GM21576 (cell line): ENCODE measurements around the gene PPP2R5D.
A peak's percentile ranks its signal among the peaks of the same experiment; 100 is the strongest.

ENCODE experiments used
- ATAC-seq: cut with Tn5 transposase; IDR thresholded peaks from one replicate; pipeline ENCODE4 v1.9.1; 2021; ENCODE audit warnings: mild to moderate bottlenecking, moderate library complexity; ENCODE audit not compliant: unreplicated experiment

Gene PPP2R5D

GRCh38 chr6:42963179-42963854, 21.1 kb upstream of the PPP2R5D start:
- ATAC-seq, result no peak

DNA sequence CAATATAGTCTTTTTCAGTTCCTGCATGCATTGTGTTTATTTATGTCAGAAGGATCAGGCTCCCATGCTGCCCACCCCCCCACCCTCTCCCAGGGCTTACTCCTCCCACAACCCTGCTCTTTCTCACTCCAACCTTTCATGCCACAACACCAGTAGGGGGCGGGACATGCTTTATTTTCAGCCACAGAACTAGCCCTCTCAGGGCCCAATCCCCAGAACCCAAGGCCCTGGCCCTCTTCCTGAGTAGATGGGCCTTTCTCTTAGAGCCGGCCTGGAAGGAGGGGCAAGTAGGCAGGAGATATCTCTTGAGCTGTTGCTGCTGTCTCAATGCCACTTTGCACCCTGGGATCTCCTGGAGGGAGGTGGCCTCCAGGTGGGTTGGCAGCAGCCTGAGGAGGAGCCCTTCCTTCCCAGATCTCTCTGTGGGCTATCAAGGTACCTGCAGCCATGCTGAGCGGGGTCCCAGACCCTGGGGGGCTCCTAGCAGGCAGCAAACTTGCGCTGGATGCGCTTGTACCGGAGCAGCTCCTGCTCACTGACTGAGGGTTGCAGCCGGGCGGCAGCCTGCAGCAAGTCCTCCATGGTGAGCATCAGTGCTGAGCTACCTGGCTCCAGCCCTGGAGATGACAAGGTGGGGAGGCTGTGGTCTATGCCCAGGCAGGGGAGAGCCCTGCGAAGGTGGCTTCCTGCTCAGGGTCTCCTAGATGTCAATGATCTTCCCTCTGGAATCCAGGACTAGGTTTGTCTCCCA, 20.3 kb upstream of the PPP2R5D start:
- ATAC-seq, result no peak

GRCh38 chr6:42966571-42966970, 17.8 kb upstream of the PPP2R5D start:
- ATAC-seq, result no peak

DNA sequence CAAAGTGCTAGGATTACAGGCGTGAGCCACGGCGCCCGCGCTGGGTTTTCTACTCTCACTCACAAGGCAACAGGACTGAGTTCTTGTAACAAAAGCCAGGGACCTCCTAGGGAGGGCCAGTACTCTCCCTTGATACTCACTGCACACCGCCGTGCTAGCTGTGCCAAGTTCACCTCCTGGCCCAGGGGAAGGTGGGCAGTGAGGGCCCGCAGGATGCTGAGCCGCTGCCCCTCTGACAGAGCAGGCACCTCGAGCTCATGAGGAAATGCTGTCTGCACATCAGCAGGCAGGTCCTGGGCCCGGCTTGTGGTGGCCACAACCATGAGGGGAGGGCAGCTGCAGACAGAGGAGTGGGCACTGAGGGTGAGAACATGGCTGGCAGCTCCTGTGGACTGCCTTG, 17.1 kb upstream of the PPP2R5D start:
- no peak for ATAC-seq

DNA sequence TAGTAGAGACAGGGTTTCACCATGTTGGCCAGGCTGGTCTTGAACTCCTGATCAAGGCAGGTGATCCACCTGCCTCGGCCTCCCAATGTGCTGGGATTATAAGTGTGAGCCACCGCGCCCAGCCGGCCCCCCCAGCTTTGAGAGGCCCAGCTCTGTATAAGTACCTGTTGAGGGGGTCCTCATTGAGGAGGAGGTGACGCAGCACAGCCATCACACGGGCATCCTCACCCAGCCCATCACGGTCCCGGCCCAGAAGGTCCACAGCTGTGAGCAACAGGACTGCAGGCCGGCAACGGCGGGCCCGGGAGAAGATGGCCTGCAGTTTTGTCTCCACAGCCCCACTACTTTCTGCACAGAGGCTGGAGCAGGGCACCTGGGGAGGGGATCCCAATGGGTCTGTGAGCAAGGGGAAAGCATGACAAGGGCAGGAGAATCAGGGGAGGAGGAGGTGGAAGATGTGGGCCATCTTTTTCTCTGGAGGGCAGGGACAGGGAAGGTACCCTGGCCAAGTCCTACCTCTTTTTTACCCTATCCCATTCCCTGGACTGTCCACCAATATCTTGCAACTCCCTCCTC, 16.2 kb upstream of the PPP2R5D start:
- ATAC-seq, result no peak

- ATAC-seq, result no peak
These were observed 15.6 kb upstream of the PPP2R5D start for GRCh38 chr6:42968783-42969182.

DNA sequence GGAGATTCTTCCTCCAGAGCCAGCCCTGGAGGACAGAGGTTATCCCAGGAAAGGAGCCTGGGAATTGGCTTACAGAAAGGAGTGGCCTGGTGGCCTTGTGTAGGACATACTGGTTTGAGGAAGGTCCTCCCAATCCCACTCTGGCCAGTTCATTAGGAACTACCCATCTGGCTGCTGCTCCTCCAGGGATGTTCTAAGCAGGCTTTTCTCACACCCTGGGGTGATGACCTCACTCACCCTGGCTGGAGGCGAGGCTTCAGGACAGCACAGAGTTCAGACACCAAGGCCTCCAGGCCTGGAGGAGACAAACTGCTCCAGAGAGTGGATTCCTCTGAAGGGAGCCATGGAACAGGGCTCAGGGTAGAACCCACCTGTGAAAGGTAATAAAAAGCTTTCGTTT, 14.9 kb upstream of the PPP2R5D start:
- no peak for ATAC-seq

DNA sequence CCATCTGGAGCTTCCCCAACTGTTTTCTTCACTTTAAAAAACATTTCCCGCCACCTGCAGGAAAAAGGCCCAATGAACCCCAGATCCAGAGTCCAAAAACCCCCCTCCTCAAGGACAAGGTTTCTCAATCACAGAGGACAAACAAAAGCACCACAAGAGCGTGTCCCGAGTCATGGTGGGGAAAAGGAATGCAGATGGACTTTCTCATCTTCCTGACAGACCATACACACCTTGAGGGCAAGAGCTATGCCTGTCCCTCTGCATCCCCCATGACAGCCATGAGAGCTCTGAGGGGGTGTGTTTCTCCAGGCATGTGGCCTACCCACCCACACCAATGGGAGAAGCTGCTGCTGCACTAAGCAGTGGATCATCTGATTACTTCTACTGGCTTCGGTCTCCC, 14.4 kb upstream of the PPP2R5D start:
- no peak for ATAC-seq

GRCh38 chr6:42970871-42971612, 13.3 kb upstream of the PPP2R5D start:
- no peak for ATAC-seq

DNA sequence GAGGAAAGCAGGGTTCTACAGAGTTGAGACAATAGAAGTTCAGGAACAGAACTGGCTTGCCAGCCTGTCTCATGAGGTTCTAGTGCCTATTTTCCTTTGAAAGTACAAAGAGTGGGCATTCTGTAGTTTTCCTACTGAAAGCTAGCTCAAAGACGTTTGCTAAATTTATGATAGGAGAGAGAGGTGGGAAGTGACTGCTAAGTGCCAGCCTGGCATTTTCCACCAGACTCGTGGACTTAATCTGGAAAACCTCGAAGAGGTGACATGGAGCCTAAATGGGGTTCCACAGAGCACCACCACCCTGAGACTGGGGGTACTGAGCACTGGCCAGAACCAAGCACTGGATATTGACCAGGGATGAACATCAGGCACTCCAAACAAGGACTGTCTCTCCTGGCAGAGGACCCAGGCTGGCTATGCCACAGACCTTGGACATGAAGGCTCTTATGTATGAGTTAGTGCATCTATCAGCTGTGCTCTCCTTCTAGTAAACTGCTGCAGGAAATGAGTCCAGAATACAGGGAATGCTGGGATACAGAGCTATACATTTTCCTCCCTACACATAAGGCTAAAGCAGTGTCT, 12.5 kb upstream of the PPP2R5D start:
- ATAC-seq, result no peak

DNA sequence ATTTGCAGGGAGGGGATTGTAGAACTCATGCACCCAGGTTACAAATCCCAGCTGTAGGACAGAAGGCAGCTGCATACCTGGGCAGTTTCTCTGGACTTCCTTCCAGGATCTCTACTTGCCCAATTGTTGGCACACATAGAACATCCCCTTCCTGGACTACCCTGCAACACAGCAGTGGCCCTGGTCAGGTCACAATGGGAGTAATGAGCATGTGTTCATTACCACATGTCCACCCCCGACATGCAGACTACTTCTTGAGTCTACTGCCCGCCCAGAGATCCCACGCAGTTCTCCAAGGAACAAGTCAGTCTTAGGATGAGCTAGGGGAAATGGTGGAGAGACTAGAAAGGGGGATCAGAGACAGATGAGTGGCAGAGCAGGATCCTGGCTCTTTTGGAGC, 10.4 kb upstream of the PPP2R5D start:
- ATAC-seq, result no peak

DNA sequence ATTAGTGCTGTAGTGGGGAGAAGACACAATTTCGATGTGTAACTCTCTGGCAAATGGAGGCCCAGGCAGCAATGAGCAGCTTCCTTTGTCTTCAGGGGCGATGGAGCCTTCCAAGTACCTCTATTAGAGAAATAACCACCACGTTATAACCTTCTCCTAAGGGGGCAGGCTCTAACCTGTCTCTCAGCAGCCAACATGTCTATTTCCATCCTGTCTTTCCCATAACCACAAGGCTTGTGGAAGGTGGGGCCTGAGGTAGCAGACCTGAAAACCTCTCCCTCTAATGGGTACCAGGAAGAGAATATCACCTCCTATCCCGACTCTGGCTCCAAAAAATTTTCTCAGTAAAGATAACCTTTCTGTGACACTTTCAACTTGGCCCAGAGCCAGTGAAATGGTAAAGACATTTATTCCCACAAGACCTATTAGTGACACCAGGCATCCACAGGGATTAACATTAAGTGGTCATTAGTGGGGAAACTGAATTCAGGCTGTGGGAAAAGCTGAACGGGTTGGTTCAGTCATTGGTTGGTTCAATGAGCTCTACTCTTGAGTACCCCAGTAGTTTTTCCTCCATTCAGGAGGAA, 9.4 kb upstream of the PPP2R5D start:
- no peak for ATAC-seq

DNA sequence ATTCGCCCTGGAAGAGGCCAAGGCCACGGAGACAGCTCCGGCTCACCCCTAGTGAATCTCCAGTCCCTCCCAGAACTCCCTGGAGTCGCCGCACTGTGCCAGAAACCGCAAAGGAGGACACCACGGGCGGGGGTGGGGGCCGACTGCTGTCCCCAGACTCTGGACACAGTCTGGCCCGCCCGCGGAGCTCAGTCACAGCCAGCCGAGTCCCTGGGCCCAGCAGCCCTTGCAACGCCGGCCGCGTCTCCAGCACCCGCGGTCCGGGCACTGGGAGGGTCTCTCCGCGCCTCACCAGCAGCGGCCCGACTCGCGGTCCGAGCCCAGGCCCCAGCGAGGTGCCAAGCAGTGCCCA, 5.9 kb upstream of the PPP2R5D start:
- ATAC-seq, result no peak

DNA sequence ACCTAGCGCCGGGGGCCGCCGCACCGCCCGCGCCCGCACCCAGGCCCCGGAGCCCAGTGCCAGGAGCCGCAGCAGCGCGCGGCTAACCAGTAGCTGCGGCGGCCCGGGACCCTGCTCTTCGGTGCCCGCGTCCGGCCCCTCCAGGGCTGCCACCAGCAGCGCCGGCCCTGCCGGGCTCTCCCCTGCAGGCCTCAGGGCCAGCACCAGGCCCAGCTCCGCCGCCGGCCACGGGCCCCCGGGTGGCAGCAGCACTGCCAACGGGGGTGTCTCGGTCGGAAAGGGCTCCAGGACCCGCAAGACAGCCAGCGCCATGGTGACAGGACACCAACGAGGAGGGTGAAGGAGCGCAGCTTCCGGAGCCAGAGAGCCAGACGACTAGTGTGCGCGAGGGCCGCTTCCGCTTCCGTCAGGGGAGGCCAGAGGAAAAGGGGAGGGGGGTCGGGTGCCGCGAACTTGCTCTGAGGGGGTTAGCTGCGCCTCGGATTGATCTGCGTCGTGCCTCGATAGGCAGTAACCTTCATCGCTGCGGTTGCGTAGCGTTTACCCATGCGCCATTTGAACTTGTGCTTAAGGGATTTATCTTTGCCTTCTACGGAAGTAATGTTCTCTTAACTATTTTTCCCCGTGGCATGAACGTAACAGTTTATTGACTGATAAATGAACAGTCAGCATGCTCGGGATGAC, 5.4 kb upstream of the PPP2R5D start, which contains the start of gene PEX6:
PEX6 (minus strand) TSS at position 343 of the 684 bp plus-strand sequence; CDS start at position 312, 31 bp downstream.
- peak; percentile 88 for ATAC-seq

GRCh38 chr6:42979523-42980177, 4.7 kb upstream of the PPP2R5D start:
- no peak for ATAC-seq

DNA sequence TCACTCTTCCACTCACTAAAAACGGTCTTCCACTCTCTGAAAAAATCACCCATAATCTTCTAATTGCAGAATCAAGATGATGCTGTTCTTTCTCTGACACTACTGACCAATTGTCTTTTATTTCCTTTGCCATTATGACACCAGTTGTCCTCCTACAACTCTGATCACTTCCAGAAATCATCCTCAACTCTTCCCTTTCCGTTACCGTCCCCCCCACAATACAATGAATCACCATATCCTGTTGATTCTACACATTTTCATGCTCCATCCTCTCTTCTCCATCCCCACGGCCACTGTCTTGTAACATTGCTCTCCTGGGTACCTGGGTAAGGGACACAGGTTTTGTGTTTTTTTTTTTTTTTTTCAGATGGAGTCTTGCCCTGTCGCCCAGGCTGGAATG, 2.5 kb upstream of the PPP2R5D start:
- no peak for ATAC-seq

DNA sequence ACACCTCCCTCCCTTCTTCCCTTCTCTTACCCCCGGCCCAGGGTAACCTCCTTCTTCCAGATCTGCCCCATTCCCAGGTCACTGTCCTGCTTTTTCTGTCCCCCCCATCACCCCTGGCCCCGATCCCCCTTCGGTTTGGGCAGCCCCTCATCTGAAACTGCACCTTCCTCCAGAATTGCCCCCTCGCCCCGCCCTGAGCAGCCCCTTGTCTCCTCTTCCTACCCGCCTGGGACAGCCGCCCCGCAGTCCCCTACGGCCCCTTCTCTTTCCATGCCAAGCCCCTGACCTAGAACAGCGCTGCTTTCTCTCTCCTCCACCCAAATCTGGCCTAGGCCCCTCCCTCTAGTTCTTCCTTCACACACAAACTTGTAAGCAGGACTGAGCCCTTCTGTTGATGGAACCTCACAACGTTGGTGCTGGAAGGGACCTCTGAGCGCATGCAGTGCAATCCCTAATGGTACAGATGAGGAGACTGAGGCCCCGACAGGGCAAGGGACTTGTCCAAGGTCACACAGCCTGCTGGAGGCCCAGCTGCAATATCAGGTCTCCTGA, 630 bp downstream of the PPP2R5D start:
- no peak for ATAC-seq

DNA sequence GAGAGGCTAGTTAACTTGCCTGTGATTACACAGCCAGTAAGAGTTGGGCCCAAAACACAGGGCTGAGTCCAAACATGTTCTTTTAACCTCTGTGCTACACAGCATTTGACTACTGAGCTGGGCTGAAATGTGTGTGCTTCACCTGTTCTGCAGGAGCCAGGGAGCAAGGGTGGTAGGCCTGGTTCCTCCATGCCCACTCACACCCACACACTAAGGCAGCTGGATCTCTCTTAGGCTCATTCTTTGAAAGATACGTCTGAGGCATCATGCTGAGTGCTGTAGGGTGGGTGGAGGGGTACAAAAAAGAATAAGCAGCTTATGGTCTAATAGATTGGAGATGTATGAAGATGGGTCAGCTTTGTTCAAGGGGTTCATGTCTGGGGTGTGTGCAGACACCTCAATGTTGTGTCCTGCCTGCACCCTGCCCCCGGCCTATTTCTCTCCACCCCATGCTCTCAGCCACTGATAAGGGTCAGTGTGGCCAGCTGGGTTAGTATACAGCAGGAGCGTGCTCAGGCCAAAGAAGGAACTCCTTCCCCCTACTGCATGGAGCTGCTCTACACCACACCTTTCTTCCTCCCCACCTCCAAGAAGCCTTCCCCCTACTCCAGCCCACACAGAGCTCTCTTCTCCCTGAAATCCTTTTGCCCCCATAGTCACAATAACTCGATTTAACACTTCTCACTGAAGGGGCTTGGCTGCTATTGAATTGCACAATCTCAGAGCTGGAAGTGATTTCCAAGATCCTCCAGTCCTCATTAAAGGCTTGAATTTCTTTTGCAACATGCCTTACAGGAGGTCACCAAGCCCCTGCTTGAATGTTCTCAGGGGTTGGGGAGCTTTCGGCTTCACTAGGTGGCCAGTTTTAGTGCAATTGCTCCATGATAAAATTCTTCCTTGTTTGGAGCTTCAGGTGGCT, 3.4 kb downstream of the PPP2R5D start:
- ATAC-seq, result no peak
